ENCODE results near the gene AP3S2.
"Not testable (repeated sequence)": the region's sequence is repeated elsewhere in the genome, so short reads cannot be mapped to it uniquely, and the experiment has no call there.

AP3S2 gene

GRCh38 chr15:89858661-89859458 is 34.9 kb downstream of the AP3S2 start:
- H3K23ac ChIP-seq (ENCODE audit: low read length): no peak overlapping the region
- no peak overlapping the region for H2AFZ ChIP-seq (ENCODE audit: insufficient read depth, low read length, poor library complexity)
- no peaks in the 10 kb centered on the region for H3K79me2 ChIP-seq (ENCODE audit: control insufficient read depth, insufficient read depth, low read length, poor library complexity)
- no peaks in the 10 kb centered on the region for H3K79me1 ChIP-seq (ENCODE audit: low read length)
- H2BK5ac ChIP-seq (ENCODE audit: low read depth, low read length, poor library complexity): no peak overlapping the region
- DNase-seq: no peak
- H3K9me3 ChIP-seq (ENCODE audit: insufficient read depth, low read depth, low read length): no peaks in the 10 kb centered on the region
- no peak overlapping the region for H2BK12ac ChIP-seq (ENCODE audit: low read length)
- no peak overlapping the region for H3K27ac ChIP-seq (ENCODE audit: low read depth, low read length)
- WGBS (ENCODE audit: extremely low coverage, insufficient coverage, insufficient read length): no CpG with 5 or more reads among the region's 9 CpGs
- no peaks in the 10 kb centered on the region for H3K4me1 ChIP-seq (ENCODE audit: control insufficient read depth in 1 of 2, insufficient read depth in 2 of 2, low read length in 2 of 2)
- H3K27me3 ChIP-seq (ENCODE audit: insufficient read depth, low read length): no peaks in the 10 kb centered on the region
- no peak overlapping the region for H4K8ac ChIP-seq (ENCODE audit: low read depth, low read length)
- H3K4ac ChIP-seq (ENCODE audit: low read depth, low read length): no peak overlapping the region
- H4K91ac ChIP-seq (ENCODE audit: low read depth, low read length): no peak overlapping the region
- no peak overlapping the region for H3K4me2 ChIP-seq (ENCODE audit: low read length)
- H3K9ac ChIP-seq (ENCODE audit: low read length): no peak overlapping the region
- H3K36me3 ChIP-seq (ENCODE audit: control insufficient read depth in 1 of 2, insufficient read depth in 2 of 2, low read length in 2 of 2): peaks cover 4 to 13% of the 10 kb centered on the region in 2 experiments
- no peak overlapping the region for H3K14ac ChIP-seq (ENCODE audit: low read length)
- no peak overlapping the region for H4K12ac ChIP-seq (ENCODE audit: low read depth, low read length)
- H3K18ac ChIP-seq (ENCODE audit: low read length): no peak overlapping the region
- no peak overlapping the region for H2BK120ac ChIP-seq (ENCODE audit: insufficient read depth, low read length, poor library complexity)
- no peak overlapping the region for H3K4me3 ChIP-seq (ENCODE audit: low read depth, low read length)
- H2AK5ac ChIP-seq (ENCODE audit: low read length): no peak overlapping the region

GRCh38 chr15:89857673-89858072 is 36.1 kb downstream of the AP3S2 start:
- Histone ChIP-seq H3K4me1 (ENCODE audit: control insufficient read depth in 1 of 2, insufficient read depth in 2 of 2, low read length in 2 of 2) (no peaks in the 10 kb centered on the region), H3K4me2 (ENCODE audit: low read length) (no peak overlapping the region), H3K4me3 (ENCODE audit: low read depth, low read length) (no peak overlapping the region), H2AK5ac (ENCODE audit: low read length) (no peak overlapping the region), H2AFZ (ENCODE audit: insufficient read depth, low read length, poor library complexity) (no peak overlapping the region), H3K27me3 (ENCODE audit: insufficient read depth, low read length) (no peaks in the 10 kb centered on the region), H3K14ac (ENCODE audit: low read length) (no peak overlapping the region), H3K4ac (ENCODE audit: low read depth, low read length) (no peak overlapping the region), H4K91ac (ENCODE audit: low read depth, low read length) (no peak overlapping the region), H3K9me3 (ENCODE audit: insufficient read depth, low read depth, low read length) (no peaks in the 10 kb centered on the region), H2BK5ac (ENCODE audit: low read depth, low read length, poor library complexity) (no peak overlapping the region), H3K36me3 (ENCODE audit: control insufficient read depth in 1 of 2, insufficient read depth in 2 of 2, low read length in 2 of 2) (peaks cover 4 to 11% of the 10 kb centered on the region in 2 experiments), H4K8ac (ENCODE audit: low read depth, low read length) (no peak overlapping the region), H2BK120ac (ENCODE audit: insufficient read depth, low read length, poor library complexity) (no peak overlapping the region), H3K18ac (ENCODE audit: low read length) (no peak overlapping the region), H3K9ac (ENCODE audit: low read length) (no peak overlapping the region), H3K79me2 (ENCODE audit: control insufficient read depth, insufficient read depth, low read length, poor library complexity) (no peaks in the 10 kb centered on the region), H3K79me1 (ENCODE audit: low read length) (no peaks in the 10 kb centered on the region), H3K23ac (ENCODE audit: low read length) (no peak overlapping the region), H2BK12ac (ENCODE audit: low read length) (no peak overlapping the region), H4K12ac (ENCODE audit: low read depth, low read length) (no peak overlapping the region), H3K27ac (ENCODE audit: low read depth, low read length) (no peak overlapping the region)
- WGBS (ENCODE audit: extremely low coverage, insufficient coverage, insufficient read length): no CpG with 5 or more reads among the region's 3 CpGs
- DNase-seq: no peak

GRCh38 chr15:89855948-89856347 is 37.8 kb downstream of the AP3S2 start:
- Histone ChIP-seq H3K27ac (ENCODE audit: low read depth, low read length) (no peak overlapping the region), H3K4ac (ENCODE audit: low read depth, low read length) (no peak overlapping the region), H3K79me2 (ENCODE audit: control insufficient read depth, insufficient read depth, low read length, poor library complexity) (no peaks in the 10 kb centered on the region), H2BK12ac (ENCODE audit: low read length) (no peak overlapping the region), H3K23ac (ENCODE audit: low read length) (no peak overlapping the region), H3K36me3 (ENCODE audit: control insufficient read depth in 1 of 2, insufficient read depth in 2 of 2, low read length in 2 of 2) (peaks cover 7 to 11% of the 10 kb centered on the region in 2 experiments), H3K4me1 (ENCODE audit: control insufficient read depth in 1 of 2, insufficient read depth in 2 of 2, low read length in 2 of 2) (no peaks in the 10 kb centered on the region), H3K4me3 (ENCODE audit: low read depth, low read length) (no peak overlapping the region), H3K14ac (ENCODE audit: low read length) (no peak overlapping the region), H3K4me2 (ENCODE audit: low read length) (no peak overlapping the region), H3K18ac (ENCODE audit: low read length) (no peak overlapping the region), H4K91ac (ENCODE audit: low read depth, low read length) (no peak overlapping the region), H3K79me1 (ENCODE audit: low read length) (no peaks in the 10 kb centered on the region), H2AK5ac (ENCODE audit: low read length) (no peak overlapping the region), H2BK5ac (ENCODE audit: low read depth, low read length, poor library complexity) (no peak overlapping the region), H4K8ac (ENCODE audit: low read depth, low read length) (no peak overlapping the region), H3K27me3 (ENCODE audit: insufficient read depth, low read length) (no peaks in the 10 kb centered on the region), H4K12ac (ENCODE audit: low read depth, low read length) (no peak overlapping the region), H3K9ac (ENCODE audit: low read length) (no peak overlapping the region), H2BK120ac (ENCODE audit: insufficient read depth, low read length, poor library complexity) (no peak overlapping the region), H2AFZ (ENCODE audit: insufficient read depth, low read length, poor library complexity) (no peak overlapping the region), H3K9me3 (ENCODE audit: insufficient read depth, low read depth, low read length) (no peaks in the 10 kb centered on the region)
- no peak for DNase-seq
- no CpG with 5 or more reads among the region's 3 CpGs for WGBS (ENCODE audit: extremely low coverage, insufficient coverage, insufficient read length)

- not testable (repeated sequence) for H4K12ac ChIP-seq (ENCODE audit: low read depth, low read length); H4K8ac ChIP-seq (ENCODE audit: low read depth, low read length); H3K27me3 ChIP-seq (ENCODE audit: insufficient read depth, low read length); DNase-seq; H2AFZ ChIP-seq (ENCODE audit: insufficient read depth, low read length, poor library complexity); H3K27ac ChIP-seq (ENCODE audit: low read depth, low read length); H3K14ac ChIP-seq (ENCODE audit: low read length); H3K79me1 ChIP-seq (ENCODE audit: low read length); H2BK12ac ChIP-seq (ENCODE audit: low read length); H3K18ac ChIP-seq (ENCODE audit: low read length); H2AK5ac ChIP-seq (ENCODE audit: low read length); H3K9me3 ChIP-seq (ENCODE audit: insufficient read depth, low read depth, low read length); H3K9ac ChIP-seq (ENCODE audit: low read length); H3K4me3 ChIP-seq (ENCODE audit: low read depth, low read length); H3K79me2 ChIP-seq (ENCODE audit: control insufficient read depth, insufficient read depth, low read length, poor library complexity); H3K23ac ChIP-seq (ENCODE audit: low read length); H3K4ac ChIP-seq (ENCODE audit: low read depth, low read length); H3K4me2 ChIP-seq (ENCODE audit: low read length); H2BK5ac ChIP-seq (ENCODE audit: low read depth, low read length, poor library complexity); H2BK120ac ChIP-seq (ENCODE audit: insufficient read depth, low read length, poor library complexity); H4K91ac ChIP-seq (ENCODE audit: low read depth, low read length); H3K4me1 ChIP-seq (ENCODE audit: control insufficient read depth in 1 of 2, insufficient read depth in 2 of 2, low read length in 2 of 2); H3K36me3 ChIP-seq (ENCODE audit: control insufficient read depth in 1 of 2, insufficient read depth in 2 of 2, low read length in 2 of 2)
- WGBS (ENCODE audit: extremely low coverage, insufficient coverage, insufficient read length): no CpG with 5 or more reads among the region's 17 CpGs
These were observed 38.9 kb downstream of the AP3S2 start for GRCh38 chr15:89854863-89855262.
